Breast epithelium (tissue), 4 donors: Measurements from ENCODE around the gene PIEZO1. TPM values are rescaled to one million over a fixed set of nuclear protein-coding genes. Genes with fewer than 3 reads are reported as not detected.
A peak's percentile ranks its signal among the peaks of the same experiment; 100 is the strongest.
"Not testable (repeated sequence)": the region's sequence is repeated elsewhere in the genome, so short reads cannot be mapped to it uniquely, and the experiment has no call there.

Experiments
- DNase-seq, 2 donors: peaks; one replicate each; pipeline ENCODE4 v3.0.0-alpha.2; 2019; ENCODE audit warnings: low spot score in 2 of 2
- H3K27ac ChIP-seq, 2 donors: fragments of 200-600 bp; sonication (generic) in 1 of 2; one replicate each; pipeline ENCODE4 v1.5.1; 2016 to 2019; ENCODE audit warnings: mild to moderate bottlenecking in 1 of 2
- H3K27me3 ChIP-seq, 2 donors: fragments of 200-600 bp; sonication (generic) in 1 of 2; one replicate each; pipeline versions ENCODE4 v1.5.1 to v1.6.0; 2017 to 2019; ENCODE audit warnings: control low read depth in 1 of 2, mild to moderate bottlenecking in 1 of 2
- H3K36me3 ChIP-seq: fragments of 200-600 bp; one replicate; pipeline ENCODE4 v1.5.1; 2019
- H3K4me1 ChIP-seq, 2 donors: fragments of 200-600 bp; sonication (generic); one replicate each; pipeline ENCODE4 v1.5.1; 2016 to 2019; ENCODE audit warnings: control low read depth in 1 of 2
- H3K4me3 ChIP-seq, 3 donors: fragments of 200-600 bp; sonication (generic); 1 replicate in 2 of 3; 2 replicates in 1 of 3; pipeline ENCODE4 v1.5.1; 2016 to 2019; ENCODE audit warnings: mild to moderate bottlenecking in 3 of 3, moderate library complexity in 2 of 3
- H3K9me3 ChIP-seq, 2 donors: fragments of 200-600 bp; sonication (generic) in 1 of 2; one replicate each; pipeline ENCODE4 v1.5.1; 2016 to 2019; ENCODE audit warnings: control low read depth in 1 of 2
- POLR2A ChIP-seq: fragments of 450-650 bp; IDR thresholded peaks from one replicate; pipeline ENCODE4 v1.6.1; 2016; ENCODE audit warnings: antibody characterized with exemption, mild to moderate bottlenecking, moderate library complexity
- POLR2AphosphoS5 ChIP-seq, 3 donors: sonication (generic); formaldehyde crosslinking; IDR thresholded peaks; one replicate each; pipeline ENCODE4 v1.6.1; 2017; ENCODE audit warnings: antibody characterized with exemption in 3 of 3
- intact Hi-C: fragments of 100-400 bp; cut with DNase I; formaldehyde crosslinking; loops from one replicate; pipeline ENCODE4 v1.15.1; 2023; ENCODE audit warnings: low total_unique reads
- total RNA-seq, 3 donors: library from RNA; depleted of rRNA; stranded (reverse); fragments of >200 nt; gene quantifications; one replicate each; pipeline ENCODE4 v1.1.0, GENCODE V29; 2016
- TF ChIP-seq, protein P1 (sequence below), 3 donors: fragments of 450-650 bp; IDR thresholded peaks; one replicate each; pipeline ENCODE4 v1.5.1; 2016 to 2017; ENCODE audit warnings: antibody characterized with exemption in 3 of 3, mild to moderate bottlenecking in 3 of 3, moderate library complexity in 3 of 3

PIEZO1 gene
- total RNA-seq, 3 donors from 2014 or later, result 90.7 to 181 (median 135) TPM

DNA sequence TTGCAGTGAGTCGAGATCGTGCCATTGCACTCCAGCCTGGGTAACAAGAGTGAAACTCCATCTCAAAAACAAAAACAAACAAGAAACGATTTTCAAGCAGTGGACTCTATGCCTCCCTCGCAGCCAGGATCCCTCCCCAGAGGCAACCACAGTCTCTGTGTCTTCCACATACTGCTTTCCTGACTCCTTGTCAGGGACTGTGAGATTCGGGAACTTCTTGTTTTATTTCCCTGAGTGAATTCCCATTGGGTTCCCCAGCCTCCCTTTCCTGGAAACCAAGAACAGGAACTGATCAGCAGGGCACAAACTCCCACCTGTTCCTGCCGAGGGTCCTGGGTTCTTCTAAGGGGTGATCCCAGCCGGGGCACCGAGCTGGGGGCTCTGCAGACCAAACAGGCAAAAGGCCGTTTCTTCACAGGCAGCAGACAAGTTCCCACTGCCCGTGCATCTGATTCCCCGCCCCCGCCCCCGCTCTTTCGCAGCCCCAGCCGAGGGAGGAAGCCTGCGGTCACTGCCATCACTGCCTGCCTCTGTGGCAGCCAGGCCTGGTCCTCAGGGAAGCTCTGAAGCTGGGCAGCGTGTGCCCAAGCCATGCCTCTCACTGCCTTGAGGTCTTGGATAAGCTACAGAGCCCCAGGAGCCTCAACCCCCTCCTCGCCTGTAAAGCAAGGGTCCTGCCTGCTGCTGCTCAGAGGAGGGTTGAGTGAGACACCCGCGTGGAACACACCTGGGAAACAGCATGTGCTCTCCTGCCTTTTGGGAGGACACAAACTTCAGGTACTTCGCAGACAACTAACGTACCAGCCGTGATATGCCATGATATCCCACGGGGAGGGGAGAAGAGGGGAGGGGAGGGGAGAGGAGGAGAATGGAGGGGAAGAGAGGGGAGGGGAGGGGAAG lies 5.5 kb upstream of the PIEZO1 start:
- H3K9me3 ChIP-seq, result no peaks in the 10 kb centered on the region
- intact Hi-C loops, result no loop called here
- TF ChIP-seq, protein P1, sequence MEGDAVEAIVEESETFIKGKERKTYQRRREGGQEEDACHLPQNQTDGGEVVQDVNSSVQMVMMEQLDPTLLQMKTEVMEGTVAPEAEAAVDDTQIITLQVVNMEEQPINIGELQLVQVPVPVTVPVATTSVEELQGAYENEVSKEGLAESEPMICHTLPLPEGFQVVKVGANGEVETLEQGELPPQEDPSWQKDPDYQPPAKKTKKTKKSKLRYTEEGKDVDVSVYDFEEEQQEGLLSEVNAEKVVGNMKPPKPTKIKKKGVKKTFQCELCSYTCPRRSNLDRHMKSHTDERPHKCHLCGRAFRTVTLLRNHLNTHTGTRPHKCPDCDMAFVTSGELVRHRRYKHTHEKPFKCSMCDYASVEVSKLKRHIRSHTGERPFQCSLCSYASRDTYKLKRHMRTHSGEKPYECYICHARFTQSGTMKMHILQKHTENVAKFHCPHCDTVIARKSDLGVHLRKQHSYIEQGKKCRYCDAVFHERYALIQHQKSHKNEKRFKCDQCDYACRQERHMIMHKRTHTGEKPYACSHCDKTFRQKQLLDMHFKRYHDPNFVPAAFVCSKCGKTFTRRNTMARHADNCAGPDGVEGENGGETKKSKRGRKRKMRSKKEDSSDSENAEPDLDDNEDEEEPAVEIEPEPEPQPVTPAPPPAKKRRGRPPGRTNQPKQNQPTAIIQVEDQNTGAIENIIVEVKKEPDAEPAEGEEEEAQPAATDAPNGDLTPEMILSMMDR (IDR thresholded peaks at IDR 0.05), result no peak
- TF ChIP-seq POLR2AphosphoS5 (IDR thresholded peaks at IDR 0.05), result no peak
- no peak for DNase-seq
- H3K36me3 ChIP-seq, result no peaks in the 10 kb centered on the region
- H3K4me3 ChIP-seq, result no peak overlapping the region
- H3K27ac ChIP-seq, result no peak overlapping the region
- H3K27me3 ChIP-seq, result peaks cover 0 to 17% of the 10 kb centered on the region in 2 donors
- H3K4me1 ChIP-seq, result no peaks in the 10 kb centered on the region

DNA sequence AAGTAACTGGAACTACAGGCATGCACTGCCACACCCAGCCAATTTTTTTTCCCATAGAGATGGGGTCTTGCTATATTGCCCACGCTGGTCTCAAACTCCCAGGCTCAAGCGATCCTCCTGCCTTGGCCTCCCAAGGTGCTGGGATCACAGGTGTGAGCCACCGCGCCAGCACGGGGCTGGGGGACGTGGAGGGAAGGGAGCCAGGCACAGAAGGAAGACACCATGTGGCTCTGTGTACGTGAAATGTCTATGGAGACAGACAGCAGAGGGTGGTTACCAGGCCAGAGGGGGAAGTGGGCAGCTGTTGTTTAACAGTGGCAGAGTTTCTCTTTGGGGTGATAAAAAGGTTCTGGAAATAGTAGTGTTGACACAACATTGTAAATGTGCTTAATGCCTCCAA lies 4.6 kb upstream of the PIEZO1 start:
- TF ChIP-seq POLR2AphosphoS5 (IDR thresholded peaks at IDR 0.05) (no peak), POLR2A (no peak)
- TF ChIP-seq, protein P1 (IDR thresholded peaks at IDR 0.05), result no peak
- DNase-seq, result no peak
- Histone ChIP-seq H3K36me3 (no peaks in the 10 kb centered on the region), H3K27me3 (peaks cover 0 to 17% of the 10 kb centered on the region in 2 donors), H3K27ac (no peak overlapping the region), H3K9me3 (no peaks in the 10 kb centered on the region), H3K4me3 (no peak overlapping the region), H3K4me1 (no peaks in the 10 kb centered on the region)
- intact Hi-C loops, result no loop called here

DNA sequence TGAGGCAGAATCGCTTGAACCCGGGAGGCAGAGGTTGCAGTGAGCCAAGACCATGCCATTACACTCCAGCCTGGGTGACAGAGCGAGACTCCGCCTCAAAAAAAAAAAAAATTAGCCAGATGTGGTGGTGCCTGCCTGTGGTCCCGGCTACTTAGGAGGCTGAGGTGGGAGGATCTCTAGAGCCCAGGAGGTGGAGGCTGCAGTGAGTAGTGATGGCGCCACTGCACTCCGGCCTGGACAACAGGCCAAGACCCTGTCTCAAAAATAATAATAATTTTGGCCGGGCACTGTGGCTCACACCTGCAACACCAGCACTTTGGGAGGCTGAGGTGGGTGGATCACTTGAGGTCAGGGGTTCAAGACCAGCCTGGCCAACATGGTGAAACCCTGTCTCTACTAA lies 3.7 kb upstream of the PIEZO1 start:
- H3K4me1 ChIP-seq, H3K4me3 ChIP-seq, H3K9me3 ChIP-seq, H3K27ac ChIP-seq, H3K36me3 ChIP-seq, DNase-seq, intact Hi-C loops: not testable (repeated sequence)
- peaks cover 0 to 14% of the 10 kb centered on the region in 2 donors for H3K27me3 ChIP-seq

DNA sequence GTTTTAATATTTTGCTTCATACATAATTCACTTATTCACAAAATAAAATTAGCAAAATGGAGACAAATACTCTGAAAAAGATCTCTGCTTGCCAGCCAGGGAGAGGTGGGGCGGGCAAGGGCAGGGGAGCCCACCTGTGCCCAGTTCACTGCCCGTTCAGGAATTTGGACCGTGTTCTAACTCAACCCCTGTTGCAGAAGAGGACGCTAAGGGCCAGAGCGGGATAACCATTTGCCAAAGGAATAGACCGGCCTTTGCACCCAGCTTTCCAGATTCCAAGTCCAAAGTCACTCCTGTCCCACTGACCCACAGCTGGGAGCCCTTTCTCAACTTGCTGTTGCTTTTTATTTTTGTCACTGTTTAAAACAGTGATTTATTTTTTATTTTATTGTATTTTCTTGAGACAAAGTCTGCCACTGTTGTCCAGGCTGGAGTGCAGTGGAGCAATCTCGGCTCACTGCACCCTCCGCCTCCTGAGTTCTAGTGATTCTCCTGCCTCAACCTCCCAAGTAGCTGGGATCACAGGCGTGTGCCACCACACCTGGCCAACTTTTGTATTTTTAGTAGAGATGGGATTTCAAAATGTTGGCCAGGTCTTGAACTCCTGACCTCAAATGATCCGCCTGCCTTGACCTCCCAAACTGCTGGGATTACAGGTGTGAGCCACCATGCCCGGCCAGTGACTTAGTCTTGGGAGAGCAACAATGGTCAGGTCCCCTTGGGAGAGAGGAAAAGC lies 2.7 kb upstream of the PIEZO1 start:
- H3K27me3 ChIP-seq, result peaks cover 0 to 4% of the 10 kb centered on the region in 2 donors
- H3K27ac ChIP-seq, result no peak overlapping the region
- peaks cover 0 to 6% of the 10 kb centered on the region in 2 donors for H3K4me1 ChIP-seq
- H3K9me3 ChIP-seq, result no peaks in the 10 kb centered on the region
- no peaks in the 10 kb centered on the region for H3K36me3 ChIP-seq
- intact Hi-C loops, result no loop called here
- TF ChIP-seq POLR2A, result no peak
- H3K4me3 ChIP-seq, result no peak overlapping the region
- no peak for DNase-seq

DNA sequence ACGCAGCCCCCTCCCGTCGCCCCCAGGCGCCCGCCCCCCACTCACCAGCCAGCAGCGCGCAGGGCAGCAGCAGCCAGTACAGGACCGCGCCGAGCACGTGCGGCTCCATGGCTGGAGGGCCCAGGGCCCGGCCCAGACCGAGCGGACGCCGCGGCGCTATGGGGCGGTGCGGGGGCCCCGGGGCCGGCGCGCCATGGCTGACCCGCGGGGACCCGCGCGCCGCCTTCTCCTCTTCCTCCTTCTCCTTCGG lies 239 bp downstream of the PIEZO1 start:
- no peaks in the 10 kb centered on the region for H3K9me3 ChIP-seq
- intact Hi-C loops, result loop anchor here (5.0 kb wide), 1 partner anchor 42 kb away; no protein-coding TSS in a partner anchor
- peak overlapping the region; percentile 94 to 99 for H3K27ac ChIP-seq
- no peak for DNase-seq
- peaks cover 2 to 6% of the 10 kb centered on the region in 2 donors for H3K4me1 ChIP-seq
- peak overlapping the region; percentile 75 to 100 (median 84) for H3K4me3 ChIP-seq
- H3K27me3 ChIP-seq, result no peaks in the 10 kb centered on the region
- H3K36me3 ChIP-seq, result no peaks in the 10 kb centered on the region
- TF ChIP-seq, protein P1 (IDR thresholded peaks at IDR 0.05), result no peak
- TF ChIP-seq POLR2A, result no peak
- no peak for TF ChIP-seq POLR2AphosphoS5 (IDR thresholded peaks at IDR 0.05)
